H1 (cell line): ENCODE measurements around the gene ATP2B1.

Source experiments
- ATF3 ChIP-seq: IDR thresholded peaks from 2 replicates; pipeline ENCODE4 v1.6.1; 2011; ENCODE audit warnings: low read depth, mild to moderate bottlenecking, low read length; ENCODE audit not compliant: insufficient read depth
- CHD2 ChIP-seq: IDR thresholded peaks from 2 replicates; pipeline ENCODE4 v1.6.1; 2012; ENCODE audit warnings: low read length, improper control_type of control experiment
- CTCF ChIP-seq, 3 experiments: IDR thresholded peaks; 1 replicate in 2 of 3; 2 replicates in 1 of 3; pipeline versions ENCODE4 v1.5.1 to v1.6.1; 2011; ENCODE audit warnings: low read length in 3 of 3, mild to moderate bottlenecking in 3 of 3, inconsistent platforms in 2 of 3, low read depth in 1 of 3, moderate library complexity in 1 of 3; ENCODE audit not compliant: insufficient read depth in 1 of 3; ENCODE audit errors: control extremely low read depth in 1 of 3
- EGR1 ChIP-seq: IDR thresholded peaks from 2 replicates; pipeline ENCODE4 v1.6.1; 2011; ENCODE audit warnings: low read depth, low read length, borderline replicate concordance
- EZH2 ChIP-seq: fragments of 200-600 bp; sonication (generic); IDR thresholded peaks from 2 replicates; pipeline ENCODE4 v1.7.1; 2012; ENCODE audit warnings: low read depth, mild to moderate bottlenecking, moderate library complexity, low read length, inconsistent platforms; ENCODE audit not compliant: severe bottlenecking
- GABPA ChIP-seq: IDR thresholded peaks from 2 replicates; pipeline ENCODE4 v1.6.1; 2011; ENCODE audit warnings: mild to moderate bottlenecking, low read length, moderate library complexity, borderline replicate concordance; ENCODE audit not compliant: insufficient read depth
- MAX ChIP-seq: IDR thresholded peaks from 2 replicates; pipeline ENCODE4 v1.6.1; 2012; ENCODE audit warnings: inconsistent platforms
- POLR2A ChIP-seq, 2 experiments: IDR thresholded peaks; 1 replicate in 1 of 2; 2 replicates in 1 of 2; pipeline ENCODE4 v1.6.1; 2011; ENCODE audit warnings: low read depth in 2 of 2, low read length in 2 of 2, mild to moderate bottlenecking in 2 of 2; ENCODE audit errors: control extremely low read depth in 1 of 2
- POLR2AphosphoS5 ChIP-seq: IDR thresholded peaks from 2 replicates; pipeline ENCODE4 v1.6.1; 2011; ENCODE audit warnings: low read depth, low read length
- RBBP5 ChIP-seq: IDR thresholded peaks from 2 replicates; pipeline ENCODE4 v1.7.1; 2012; ENCODE audit warnings: low read depth, mild to moderate bottlenecking, inconsistent platforms, low read length, moderate library complexity, borderline replicate concordance
- SP1 ChIP-seq: IDR thresholded peaks from 2 replicates; pipeline ENCODE4 v1.6.1; 2011; ENCODE audit warnings: low read depth, low read length
- TEAD4 ChIP-seq: IDR thresholded peaks from 2 replicates; pipeline ENCODE4 v1.6.1; 2012; ENCODE audit warnings: low read depth, low read length, inconsistent platforms, mixed read lengths

GRCh38 chr12:89679631-89680030 is 29.0 kb downstream of the ATP2B1 start:
- TF ChIP-seq POLR2AphosphoS5 (no peak), ATF3 (no peak), CTCF (IDR thresholded peaks at IDR 0.05; ENCODE audit: control extremely low read depth in 1 of 3, insufficient read depth in 1 of 3, low read depth in 1 of 3, low read length in 3 of 3) (no peak), TEAD4 (no peak), SP1 (no peak), CHD2 (no peak), RBBP5 (no peak), EGR1 (no peak), EZH2 (no peak), POLR2A (IDR thresholded peaks at IDR 0.05; ENCODE audit: control extremely low read depth in 1 of 2, low read depth in 2 of 2, low read length in 2 of 2) (no peak), GABPA (no peak), MAX (no peak)
